Measurements from ENCODE around the gene CEBPG.

The CEBPG gene

DNA sequence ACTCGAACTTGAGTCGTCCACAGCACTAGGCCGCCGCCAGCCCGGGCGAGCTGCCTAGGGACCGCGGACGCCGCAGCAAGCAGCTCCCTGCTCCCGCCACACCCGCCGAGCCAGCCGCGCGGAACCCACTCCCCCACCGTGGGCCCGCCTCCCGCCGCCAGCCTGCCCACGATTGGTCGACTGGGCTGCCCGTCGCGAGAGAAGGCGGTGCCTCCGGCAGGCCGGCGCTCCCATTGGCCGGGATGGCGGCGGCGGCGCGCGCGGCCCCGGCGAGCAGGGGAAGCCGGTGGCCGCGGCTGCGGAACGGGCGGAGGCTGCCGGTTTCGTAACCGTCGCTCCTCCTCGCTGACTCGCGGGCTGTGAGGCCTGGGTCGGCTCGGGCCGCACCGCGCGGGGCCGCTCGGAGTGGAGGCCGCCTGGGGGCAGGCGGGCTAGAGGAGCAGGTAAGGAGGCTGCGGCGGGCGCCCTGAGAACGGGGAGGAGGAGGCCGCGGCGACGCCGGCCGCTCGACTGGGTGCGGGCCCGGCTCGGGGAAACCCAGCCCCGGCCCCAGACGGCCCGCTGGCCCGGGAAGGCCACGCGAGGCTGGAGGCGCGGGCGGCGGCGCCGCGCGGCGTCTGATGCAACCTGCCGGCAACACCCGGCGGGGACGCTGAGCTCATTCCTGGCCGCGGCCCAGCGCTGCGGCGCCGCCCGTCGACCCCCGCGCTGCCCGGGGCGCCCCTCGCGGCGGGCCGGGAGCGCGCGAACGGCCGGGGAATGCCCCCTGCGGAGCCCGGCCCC lies at the start of gene CEBPG:
TSS of gene CEBPG (plus strand) at position 257 of the 783 bp plus-strand sequence. CDS start 5,531 bp downstream, outside the sequence.
- peak; percentile 85 for DNase-seq

DNA sequence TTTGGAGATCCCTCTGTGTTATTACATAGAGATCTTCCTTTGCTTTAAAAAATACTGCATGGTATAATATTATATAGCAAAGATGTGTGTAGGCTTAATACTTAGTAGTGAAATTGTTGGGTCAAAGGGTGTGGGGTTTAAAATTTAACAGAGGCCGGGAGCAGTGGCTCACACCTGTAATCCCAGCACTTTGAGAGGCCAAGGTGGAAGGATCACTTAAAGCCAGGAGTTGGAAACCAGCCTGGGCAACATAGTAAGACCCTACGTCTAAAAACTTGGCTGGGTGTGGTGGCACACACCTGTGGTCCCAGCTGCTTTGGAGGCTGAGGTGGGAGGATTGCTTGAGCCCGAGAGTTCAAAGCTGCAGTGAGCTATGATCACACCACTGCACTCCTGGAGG lies 48.9 kb upstream of the CEBPG start:
- no peak for DNase-seq

DNA sequence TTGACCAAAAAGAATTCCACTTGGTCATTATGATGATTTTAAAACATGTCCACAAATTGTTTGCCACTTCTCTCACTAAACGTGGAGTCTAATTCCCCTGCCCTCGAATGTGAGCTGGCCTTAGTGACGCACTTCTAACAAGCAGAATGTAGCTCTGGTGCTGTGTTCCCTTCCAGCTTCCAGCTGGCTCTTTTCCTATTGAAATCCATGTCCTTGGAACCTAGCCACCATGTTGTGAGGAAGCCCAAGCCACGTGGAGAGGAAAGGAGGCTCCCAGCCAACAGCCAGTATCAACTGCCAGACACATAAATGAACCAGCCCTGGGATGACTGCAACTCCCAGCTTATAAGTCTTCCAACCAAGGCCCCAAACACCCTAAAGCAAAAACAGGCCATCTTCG lies 47.6 kb upstream of the CEBPG start:
- no peak for DNase-seq

DNA sequence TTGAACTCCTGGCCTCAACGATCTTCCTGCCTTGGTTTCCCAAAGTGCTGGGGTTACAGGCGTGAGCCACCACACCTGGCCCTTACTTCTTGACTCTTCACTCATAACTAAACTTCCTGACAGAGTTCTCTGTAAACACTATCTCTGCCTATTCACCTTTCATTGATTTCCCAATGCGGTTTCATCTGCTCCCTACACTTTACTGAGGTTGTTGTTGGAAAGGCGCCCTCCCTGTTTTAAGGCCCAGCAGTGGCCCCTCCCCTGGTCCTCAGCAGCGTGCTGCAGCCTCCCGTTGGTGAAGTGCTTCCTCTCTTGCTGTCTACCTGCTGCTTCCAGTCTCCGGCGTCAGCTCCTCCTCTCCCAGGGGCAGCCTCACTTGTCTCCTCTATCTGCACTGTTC lies 44.4 kb upstream of the CEBPG start:
- no peak for DNase-seq

DNA sequence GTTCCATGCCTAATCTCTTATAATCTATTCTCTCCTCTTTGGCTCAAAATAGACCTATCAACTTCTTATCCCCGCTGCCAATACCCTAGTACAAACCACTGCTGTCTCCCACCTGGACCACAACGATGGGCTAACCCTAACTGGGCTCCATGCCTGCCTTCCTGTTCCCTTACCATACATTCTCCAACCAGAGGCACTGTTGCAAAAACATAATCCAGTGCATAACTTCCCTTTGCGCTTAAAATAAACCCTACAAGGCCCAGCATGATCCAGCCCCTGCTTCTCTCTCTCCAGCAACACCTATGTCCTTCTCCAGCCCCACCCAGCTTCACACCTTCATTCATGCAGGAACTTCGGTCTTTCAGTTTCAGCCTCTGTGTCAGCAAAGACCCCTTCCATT lies 43.8 kb upstream of the CEBPG start:
- DNase-seq: no peak

DNA sequence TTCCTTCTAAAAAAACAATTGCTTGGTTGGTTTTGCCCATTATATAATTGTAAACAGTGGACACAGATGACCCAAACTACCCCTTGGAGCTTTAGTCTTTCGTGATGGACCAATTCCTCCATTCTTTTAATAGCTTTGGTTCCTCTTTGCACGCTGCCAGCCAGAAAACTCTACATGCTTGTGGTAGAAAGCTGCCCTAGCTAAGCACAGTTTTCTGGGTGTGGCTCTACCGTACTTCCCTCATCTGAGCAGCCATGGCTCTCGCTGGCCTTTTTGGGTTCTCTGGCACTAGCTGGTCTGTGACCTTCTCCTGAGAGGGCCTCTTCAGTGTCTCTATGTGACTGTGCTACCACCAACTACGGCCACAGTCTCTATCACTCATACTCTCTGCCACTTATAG lies 41.3 kb upstream of the CEBPG start:
- DNase-seq: no peak

DNA sequence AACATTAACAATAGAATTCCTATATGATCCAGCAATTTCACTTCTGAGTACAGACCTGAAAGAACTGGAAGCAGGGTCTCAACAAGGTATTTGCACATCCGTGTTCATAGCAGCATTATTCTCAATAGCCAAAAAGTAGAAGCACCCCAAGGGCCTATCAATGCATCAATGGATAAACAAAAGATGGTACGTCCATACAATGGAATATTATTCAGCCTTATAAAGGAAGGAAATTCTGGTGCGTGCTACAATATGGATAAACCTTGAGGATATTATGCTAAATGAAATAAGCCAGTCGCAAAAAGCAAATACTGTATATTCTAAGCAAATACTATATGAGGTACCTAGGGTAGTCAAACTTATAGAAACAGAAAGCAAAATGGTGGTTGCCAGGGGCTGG lies 40.4 kb upstream of the CEBPG start:
- DNase-seq: no peak

DNA sequence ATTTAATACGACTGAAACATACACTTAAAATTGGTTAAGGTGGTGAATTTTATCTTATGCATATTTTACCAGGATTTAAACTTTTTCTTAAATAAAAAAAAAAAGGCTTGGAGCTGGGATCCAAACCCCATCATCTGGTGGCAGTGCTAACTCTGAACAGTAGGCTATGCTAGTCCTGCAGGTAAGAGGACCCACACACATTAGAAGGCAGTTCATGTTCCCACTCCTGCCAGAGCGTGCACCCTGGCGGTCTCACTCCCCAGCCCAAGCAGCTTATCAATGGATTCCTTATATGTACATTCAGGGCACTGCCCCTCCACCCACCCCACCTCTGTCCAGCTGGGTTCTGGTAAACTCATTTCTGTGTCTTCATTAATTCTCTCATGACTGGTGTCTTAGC lies 39.9 kb upstream of the CEBPG start:
- DNase-seq: no peak

DNA sequence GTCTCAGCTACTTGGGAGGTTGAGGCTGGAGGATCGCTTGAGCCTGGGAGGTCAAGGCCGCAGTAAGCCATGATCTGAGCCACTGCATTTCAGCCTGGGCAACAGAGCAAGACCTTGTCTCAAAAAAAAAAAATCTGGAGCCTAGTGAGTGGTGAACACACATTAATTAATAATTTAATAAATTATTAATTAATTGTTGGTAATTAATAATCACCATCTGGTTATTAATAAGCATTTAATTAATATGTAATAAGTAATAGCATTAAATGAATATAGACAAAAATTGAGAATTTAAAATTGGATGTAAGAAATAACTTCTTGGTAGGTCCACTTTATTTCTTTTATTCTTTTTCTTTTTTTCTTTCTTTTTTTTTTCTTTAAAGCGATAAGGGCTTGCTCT lies 39.2 kb upstream of the CEBPG start:
- DNase-seq: no peak

DNA sequence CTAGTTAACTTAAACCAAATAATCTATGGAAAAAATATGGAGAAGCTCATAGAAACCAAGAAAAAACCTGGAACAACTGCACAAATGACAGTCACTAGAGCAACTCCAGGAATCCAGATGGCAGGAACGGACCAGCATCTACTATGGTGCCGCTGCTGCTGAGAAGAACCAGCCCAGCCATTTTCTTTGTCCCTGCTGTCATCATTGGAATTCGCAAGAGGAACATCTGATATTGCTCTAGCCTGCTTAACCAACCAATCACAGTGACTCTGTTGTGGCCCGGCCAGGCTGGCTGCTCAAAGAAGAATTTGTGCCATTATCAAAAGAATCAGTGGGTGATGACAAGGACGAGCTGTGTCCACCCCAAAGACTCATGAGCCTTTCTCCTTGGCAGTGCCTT lies 38.1 kb upstream of the CEBPG start:
- DNase-seq: no peak

DNA sequence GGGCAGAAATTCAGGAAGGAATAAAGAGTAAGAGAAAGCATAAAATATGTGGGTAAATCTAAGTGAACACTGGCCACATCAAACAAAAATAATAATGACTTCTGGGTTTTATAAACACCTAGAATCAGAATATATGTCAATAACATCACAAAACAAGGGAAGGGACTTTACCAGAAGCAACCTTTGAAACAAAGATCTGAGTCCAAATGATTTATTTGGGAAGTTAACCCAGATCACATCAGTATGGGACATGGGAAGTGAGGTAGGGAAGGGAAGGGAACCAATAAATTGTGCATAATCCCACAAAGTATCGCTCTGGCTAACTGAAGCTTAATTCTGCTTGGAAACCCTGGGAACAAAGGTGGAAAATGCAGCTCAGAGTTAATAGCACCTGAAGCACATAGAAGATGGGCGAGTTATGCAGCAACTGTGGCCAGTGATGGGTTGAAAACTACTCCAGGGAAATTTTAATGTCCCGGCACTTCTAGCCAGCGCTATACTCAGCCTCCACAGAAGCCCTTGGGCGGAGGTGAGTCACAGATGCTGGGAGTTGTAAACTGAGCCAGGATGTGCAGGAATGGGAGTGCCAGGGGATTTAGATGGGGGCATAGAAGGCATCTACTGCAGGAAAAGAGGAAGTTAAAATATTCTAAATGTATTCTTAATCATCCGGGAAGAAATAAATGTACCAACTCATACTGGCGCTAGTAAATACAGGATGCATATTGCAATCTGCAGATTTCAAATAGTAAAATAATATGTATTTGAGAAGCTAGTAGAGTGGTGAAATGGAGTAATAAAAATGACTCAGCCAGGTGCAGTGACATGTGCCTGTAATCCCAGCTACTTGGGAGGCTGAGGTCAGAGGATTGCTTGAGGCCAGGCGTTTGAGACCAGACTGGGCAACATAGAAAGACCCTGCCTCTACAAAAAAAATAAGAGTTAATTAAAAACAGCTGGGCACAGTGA lies 34.2 kb upstream of the CEBPG start:
- DNase-seq: no peak

DNA sequence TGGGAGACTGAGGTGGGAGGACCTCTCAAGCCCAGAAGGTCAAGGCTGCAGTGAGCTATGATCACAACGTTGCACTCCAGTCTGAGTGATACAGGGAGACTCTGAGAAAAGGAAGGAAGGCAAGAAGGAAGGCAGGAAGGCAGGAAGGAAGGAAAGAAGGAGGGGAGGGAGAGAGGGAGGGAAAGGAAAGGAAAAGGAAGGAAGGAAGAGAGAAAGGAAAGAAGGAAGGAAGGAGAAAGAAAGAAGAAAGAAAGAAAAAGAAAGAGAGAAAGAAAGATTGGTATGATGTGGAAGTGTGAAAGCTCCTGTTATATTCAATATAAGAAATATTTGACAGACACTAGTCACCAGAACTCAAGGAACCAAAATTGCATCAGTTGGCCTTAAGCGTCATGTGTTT lies 32.5 kb upstream of the CEBPG start:
- DNase-seq: no peak

DNA sequence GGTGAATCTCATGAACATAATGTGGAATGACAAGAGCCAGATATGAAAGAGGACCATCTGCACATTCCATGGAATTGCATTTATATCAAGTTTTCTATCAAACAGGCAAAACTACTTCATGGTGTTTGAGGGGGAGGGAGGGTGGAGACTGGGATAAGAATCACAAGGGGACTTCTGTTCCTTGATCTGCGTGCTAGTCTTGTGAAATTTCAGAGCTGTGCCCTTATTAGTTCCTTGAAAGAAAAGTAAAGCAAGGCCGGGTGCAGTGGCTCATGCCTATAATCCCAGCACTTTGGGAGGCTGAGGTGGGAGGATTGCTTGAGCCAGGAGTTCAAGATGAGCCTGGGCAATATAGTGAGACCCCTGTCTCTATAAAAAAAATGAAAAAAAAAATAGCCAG lies 30.2 kb upstream of the CEBPG start:
- no peak for DNase-seq

DNA sequence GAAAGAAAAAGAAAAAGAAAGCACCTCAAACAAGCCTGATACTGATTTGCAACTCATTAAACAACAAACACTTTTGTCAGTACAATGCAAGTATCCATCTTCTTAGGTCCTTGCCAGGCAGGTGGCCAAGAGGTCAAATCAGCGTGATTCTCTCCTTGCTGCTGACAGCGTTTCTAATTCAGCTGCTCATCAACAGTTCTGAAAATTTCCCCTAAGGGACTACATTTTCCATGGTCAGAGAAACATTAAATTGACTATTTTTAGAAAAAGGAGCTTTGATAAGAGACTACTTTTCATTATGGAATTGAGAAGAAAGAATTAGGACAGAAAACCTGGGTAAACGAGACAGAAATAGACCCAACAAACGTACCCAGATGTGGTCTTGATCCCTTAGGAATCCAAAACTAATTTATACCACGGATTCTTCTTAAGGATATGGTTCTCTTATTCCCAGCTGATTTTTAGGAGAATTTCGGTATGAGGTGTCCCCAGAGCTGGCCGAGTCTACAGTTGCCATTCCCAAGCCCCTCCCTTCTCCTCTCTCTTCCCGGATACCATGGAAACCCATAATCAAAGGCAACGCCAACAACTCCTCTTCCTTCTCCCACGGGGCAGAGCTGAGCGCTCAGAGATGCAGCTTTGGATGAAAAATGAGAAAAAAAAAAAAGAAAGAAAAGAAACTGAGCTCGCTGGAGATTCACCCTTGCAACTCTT lies 29.5 kb upstream of the CEBPG start:
- no peak for DNase-seq

DNA sequence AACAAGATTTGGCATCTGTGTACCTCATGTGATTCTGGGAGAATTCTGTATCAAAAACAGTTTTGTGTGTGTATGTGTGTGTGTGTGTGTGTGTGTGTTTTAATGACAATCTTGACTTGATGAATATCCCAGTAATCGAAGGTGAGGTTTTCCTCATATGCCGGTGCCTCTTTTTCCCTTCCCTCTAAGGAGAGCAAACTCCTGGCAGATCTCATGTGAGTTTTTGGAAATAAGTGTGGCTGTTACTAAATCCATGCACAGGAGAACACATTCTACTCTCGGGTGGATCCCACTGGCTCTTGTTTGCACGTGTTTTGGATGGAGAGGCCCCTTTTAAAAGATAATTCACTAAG lies 29.0 kb upstream of the CEBPG start:
- no peak for DNase-seq

DNA sequence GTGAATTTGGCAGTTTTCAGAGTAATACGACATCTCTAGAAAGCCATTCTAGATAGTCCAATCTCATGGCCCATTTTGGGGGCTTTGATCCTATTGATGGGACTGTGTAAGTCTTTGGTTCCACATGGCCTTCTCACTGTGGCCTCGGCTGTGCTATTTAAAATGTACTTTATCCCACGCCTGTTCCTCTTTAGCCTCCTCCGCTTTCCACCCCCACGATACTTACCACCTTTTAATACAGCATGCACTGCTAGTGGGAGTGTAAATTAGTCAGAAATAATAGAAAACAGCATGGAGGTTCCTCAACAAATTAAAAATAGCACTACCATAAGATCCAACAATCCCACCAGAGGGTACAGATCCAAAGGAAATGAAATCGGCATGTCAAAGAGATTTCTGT lies 28.3 kb upstream of the CEBPG start:
- no peak for DNase-seq

DNA sequence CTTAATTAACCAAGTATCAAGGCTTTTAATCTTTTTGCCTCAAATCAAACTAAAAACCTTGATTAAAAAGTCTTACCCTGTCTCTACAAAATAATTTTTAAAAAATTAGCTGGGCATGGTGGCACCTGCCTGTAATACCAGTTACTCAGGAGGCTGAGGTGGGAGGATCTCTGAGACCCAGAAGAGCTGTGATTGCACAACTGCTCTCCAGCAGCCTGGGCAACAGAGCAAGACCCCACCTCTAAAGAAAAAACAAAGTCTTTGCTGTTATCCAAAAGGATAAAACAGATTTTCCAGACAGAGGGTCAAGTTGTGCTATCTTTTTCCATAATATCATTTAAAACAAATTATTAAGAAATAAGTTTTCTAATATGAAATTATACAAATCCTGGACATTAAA lies 26.8 kb upstream of the CEBPG start:
- no peak for DNase-seq

DNA sequence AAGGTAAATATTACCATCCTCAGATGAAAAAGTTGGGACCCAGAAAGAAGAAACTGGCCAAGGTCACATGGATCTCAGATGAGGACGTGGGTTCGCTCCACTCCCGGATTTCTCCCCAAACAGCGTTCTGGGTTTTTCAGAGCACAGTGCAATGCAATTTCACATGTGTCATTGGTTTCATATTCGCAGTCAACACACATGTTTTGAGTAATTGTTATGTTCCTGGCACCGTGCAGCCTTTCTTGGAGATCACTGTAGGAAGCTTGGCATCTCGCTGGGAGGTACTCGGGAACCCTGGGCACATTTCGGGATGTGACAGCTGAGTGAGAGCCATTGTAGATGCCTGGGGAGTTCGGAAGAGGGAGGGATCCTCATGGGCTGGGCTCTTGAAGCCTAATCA lies 26.2 kb upstream of the CEBPG start:
- DNase-seq: no peak

DNA sequence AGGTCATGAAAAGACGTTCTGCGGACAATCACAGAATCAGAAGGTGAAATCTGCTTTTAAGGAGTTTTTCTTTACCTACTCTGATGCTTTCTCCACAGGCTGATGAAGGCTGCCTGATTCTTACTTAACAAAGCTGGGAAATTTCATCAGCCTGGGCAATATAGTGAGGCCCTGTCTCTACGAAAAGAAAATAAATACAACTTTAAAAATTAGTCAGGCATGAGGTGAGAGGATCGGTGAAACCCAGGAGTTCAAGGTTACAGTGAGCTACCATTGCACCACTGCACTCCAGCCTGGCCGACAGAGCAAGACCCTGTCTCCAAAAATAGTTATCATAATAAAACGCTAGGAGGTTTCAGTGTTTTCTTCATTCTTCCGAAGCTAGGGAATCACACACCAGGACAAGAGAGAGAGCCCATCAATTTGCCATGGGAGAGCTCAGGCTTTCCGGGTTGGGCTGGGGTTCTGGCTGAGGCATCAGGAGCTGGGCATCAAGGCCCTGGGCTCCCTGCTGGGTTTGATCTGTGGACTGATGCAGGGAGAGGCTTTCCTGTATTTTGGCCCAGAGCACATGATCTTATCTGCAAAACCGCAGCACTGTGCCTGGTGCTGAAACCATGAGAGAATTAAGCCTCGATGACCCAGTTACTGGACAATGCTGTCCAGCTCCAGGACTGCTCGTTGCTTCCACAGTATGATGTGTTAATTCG lies 25.1 kb upstream of the CEBPG start:
- no peak for DNase-seq

DNA sequence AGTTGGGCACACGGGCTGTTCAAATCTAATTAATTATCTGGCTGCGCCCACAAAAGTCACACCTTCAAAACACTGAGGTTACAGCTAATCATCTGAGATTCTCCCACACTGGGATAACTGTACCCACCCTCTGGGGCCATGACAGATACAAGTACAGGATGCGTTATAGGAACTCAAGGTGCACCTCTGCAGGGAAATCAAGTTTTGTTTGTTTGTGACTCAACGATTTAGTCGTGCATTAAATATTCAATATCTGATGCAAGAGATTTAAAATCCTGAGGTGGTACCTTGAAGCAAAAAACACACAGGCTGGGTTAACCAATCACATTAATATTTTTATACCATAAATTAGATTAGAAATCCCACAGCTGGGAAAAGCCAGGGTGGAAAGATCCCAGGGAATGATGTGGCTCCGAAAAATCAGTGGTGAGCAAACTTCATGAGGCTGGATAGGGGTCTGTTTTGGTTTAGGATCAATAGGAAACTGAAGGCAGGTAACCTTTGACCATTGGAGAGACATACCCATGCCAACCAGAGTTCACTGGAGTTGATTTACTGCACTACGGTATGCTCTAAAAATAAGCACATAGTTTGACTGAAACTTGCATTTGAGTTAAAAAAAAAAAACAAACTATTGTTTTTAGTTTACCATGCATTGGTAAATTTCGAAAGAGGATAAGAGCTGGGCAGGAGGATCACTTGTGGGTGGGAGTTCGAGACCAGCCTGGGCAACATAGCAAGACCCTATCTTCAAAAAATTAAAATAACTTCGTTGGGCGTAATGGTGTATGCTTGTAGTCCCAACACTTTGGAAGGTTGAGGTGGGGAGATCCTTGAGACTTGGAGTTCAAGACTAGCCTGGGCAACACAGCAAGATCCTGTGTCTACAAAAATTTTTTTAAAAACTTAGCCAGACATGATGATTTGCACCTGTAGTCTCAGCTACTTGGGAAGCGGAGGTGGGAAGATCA lies 23.9 kb upstream of the CEBPG start:
- DNase-seq: no peak

DNA sequence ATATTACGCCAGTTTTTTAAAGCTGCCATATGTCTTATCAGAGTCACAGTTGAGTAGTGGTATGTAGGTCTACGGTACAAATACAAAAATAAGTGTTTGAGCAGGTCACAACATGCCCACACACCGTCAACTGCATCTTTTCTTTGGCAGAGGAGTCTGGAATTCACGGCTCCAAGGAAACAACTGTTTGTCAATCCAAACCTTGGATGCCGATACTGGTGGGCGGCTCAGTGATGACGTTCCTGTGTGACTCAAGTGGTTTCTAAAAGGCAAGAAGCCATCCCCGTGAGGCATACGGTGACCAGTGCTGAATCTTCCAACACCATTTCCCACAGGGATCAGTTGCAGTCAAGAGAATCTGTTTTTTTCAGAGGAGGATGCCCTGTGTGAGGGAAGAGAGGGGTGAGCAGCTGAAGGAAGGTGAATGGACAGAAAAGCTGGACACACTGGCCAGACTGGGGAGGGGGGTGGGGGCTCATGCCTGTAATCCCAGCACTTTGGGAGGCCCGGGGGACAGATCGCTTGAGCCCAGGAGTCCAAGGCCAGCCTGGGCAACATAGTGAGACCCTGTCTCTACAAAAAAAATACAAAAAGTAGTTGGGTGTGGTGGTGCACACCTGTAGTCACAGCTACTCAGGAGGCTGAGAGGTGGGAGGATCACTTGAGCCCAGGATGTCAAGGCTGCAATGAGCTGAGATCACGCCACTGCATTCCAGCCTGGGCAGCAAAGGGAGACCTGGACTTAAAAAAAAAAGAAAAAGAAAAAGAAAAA lies 22.8 kb upstream of the CEBPG start:
- no peak for DNase-seq

Measured in NCI-H2081 (cell line).